HUES48 (cell line): ENCODE data around the gene ANP32B.
A peak's percentile ranks its signal among the peaks of the same experiment; 100 is the strongest.

Experiments
- H3K27ac ChIP-seq: one replicate; pipeline ENCODE4 v1.7.0; 2013; ENCODE audit warnings: low read depth, low read length, inconsistent platforms
- H3K27me3 ChIP-seq: 2 replicates; pipeline ENCODE4 v1.6.1; 2013; ENCODE audit warnings: mild to moderate bottlenecking, low read length; ENCODE audit not compliant: control insufficient read depth, insufficient read depth
- H3K36me3 ChIP-seq: 2 replicates; pipeline ENCODE4 v1.6.1; 2013; ENCODE audit warnings: low read length; ENCODE audit not compliant: control insufficient read depth, insufficient read depth
- H3K4me1 ChIP-seq: 2 replicates; pipeline ENCODE4 v1.6.1; 2013; ENCODE audit warnings: mild to moderate bottlenecking, low read length; ENCODE audit not compliant: control insufficient read depth, insufficient read depth
- H3K4me3 ChIP-seq: 2 replicates; pipeline ENCODE4 v1.5.1; 2013; ENCODE audit warnings: mild to moderate bottlenecking, low read depth, low read length
- H3K9ac ChIP-seq: 2 replicates; pipeline ENCODE4 v1.6.1; 2013; ENCODE audit warnings: mild to moderate bottlenecking, low read depth, low read length, moderate library complexity
- H3K9me3 ChIP-seq: 2 replicates; pipeline ENCODE4 v1.6.1; 2013; ENCODE audit warnings: low read length; ENCODE audit not compliant: control insufficient read depth, insufficient read depth

The ANP32B gene

DNA sequence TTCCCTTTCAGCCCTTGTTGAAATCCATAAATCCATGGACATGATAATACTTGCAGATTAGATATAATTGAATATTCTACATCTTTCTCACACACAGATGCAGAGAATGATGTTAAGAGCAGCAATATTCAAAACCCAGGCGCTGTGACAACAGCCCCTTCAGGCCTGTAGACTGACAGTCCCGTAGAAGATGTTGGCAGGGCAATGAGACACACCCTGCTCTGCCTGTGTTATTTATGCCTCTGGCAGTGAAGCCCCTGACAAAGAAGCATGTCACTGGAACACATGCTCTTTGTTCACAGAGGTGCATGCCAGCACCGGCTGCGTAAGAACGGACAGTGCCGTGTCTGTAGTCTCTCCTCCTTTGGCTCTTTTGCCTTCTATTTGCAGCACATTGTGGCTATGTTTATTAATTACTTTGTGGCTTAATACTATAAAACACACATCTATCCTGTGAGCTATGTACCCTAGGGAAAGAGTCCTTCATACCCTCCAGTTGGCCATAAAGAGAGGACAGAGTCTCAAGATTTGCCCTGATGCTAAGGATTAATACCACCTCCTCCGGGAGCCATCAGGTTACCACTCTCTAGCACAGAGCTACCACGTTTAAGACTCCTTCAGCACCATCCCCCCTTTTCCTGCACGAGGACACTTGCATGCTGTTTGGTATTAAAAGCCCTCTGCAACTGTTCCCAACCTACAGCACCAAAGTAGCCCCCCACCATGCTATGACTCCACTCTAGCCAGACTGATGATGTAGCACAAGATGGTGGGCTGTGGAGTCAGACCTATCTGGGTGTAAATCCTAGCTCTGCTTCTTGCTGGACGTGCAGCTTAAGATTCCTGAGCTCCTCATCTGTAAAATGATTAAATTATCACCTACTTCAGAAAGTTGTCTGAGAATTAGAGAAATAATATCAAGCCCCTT, 2.0 kb upstream of the ANP32B start:
- Histone ChIP-seq H3K4me3 (no peak overlapping the region), H3K4me1 (no peaks in the 10 kb centered on the region), H3K27me3 (peaks cover 83% of the 10 kb centered on the region), H3K27ac (no peak overlapping the region), H3K36me3 (no peaks in the 10 kb centered on the region), H3K9me3 (no peaks in the 10 kb centered on the region), H3K9ac (no peak overlapping the region)

DNA sequence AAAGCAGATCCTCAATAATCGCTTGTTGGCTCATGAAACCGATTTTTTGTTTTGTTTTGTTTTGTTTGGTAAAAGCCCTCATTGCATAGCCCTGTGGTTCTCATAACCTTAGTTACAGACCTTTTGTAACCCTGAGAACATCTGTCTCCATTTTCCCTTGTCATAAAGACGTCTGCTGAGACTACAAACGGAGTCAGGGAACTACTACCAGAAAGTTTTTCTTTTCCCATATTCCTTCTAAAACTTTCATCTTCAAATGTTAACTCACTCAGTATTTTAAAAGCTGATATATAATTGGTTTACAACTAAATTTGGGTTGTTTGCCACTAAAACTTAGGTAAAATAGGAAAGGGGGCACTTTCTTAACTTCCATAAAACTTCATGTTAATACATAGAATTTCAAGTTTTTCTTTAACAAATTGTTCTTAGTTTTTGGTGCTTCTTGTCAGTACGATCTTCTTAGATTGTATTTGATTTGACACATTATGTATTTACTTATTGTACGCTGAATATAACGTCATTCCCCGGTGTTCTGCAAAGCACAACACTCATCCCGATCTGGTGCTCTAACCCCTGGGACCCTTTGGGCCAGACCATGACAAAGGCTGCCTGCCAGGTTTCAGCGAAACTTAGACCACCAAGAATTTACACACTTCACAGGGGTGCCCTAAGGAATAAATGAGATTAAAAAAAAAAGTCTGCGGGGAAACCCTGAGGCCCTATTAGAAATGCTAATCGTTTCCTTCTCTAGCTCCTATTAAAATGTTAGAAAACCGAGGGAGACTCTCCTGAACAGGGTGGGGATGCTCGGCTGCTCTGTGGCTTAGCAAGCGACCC, 1.1 kb upstream of the ANP32B start:
- Histone ChIP-seq H3K27me3 (peaks cover 83% of the 10 kb centered on the region), H3K27ac (no peak overlapping the region), H3K9me3 (no peaks in the 10 kb centered on the region), H3K4me3 (peak overlapping the region; percentile 70), H3K36me3 (no peaks in the 10 kb centered on the region), H3K4me1 (no peaks in the 10 kb centered on the region), H3K9ac (no peak overlapping the region)

DNA sequence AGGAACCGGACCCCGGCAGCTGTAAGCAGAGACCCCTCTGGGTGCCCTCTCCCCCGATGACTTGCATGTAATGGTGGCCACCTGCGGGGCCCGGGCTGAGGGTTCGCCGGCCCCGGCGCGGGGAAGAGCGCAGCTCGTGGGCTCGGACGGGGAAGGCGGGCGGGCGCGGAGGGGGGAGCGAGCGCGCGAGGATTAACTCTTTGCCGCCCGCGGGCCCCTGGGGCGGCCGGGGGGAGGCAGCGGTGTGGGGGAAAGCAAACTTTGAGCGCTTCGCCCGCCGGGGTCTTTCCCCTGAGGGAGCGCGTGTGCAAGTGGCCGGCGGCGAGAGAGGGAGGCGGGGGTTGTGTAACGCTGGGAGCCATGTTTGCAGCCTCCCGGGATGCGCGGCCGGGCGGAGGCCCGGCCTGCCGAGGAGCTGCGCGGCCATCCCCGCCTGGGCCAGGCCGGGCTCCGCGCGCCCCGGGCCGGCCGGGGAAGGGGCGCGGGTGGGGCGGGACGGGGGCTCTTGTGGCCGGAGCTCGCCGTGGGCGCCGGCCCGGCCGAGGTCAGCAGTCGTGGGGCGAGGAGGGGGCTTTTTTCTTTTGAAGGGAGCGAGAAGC, 547 bp downstream of the ANP32B start:
- Histone ChIP-seq H3K9me3 (no peaks in the 10 kb centered on the region), H3K36me3 (no peaks in the 10 kb centered on the region), H3K4me1 (peaks cover 7% of the 10 kb centered on the region; the same call in 1 of the 2 replicates), H3K4me3 (peak overlapping the region; percentile 70), H3K9ac (peak overlapping the region; percentile 70), H3K27me3 (peaks cover 79% of the 10 kb centered on the region), H3K27ac (peak overlapping the region; percentile 75)

DNA sequence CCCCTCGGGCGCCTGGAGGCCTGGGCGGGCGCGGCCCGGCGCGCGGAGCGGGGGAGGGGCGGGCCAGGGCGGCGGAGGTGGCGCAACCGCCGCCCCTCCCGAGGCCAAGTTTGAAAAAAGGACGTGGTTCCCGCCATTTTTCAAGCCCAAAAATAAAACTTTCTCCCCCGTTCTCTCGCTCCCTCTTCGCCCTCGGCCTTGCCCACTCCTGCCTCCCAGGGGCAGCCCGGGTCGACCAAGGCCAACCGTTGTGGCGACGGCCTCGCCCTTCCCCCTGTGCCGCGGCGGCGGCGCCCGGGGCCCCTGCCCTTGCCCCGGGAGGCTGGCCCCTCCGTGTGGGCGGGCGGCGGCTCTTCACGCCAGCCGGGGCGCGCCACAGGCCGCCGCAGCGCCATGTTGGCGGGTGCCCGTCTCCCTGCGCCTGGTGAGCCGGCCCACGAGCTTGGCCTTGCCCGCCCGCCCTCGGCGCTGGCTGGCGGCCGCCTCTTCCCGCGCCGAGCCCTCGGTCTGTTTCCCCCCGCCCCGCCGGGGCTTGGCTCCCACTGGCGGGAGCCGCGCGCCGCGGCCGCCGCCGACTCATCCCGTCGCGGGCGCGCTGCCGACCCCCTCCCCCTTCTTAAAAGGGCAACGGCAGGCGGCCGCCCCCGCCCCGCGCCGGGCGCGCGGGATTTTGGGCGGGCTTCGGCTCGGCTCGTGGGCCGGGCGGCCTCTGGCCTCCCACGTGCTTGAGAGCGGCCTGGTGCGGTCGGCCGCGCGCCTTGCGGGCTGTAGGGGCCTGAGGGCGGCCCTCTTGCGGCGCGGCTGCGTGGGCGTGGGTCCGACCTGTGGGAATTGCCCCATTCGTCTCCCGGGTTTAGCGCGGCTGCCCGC, 1.3 kb downstream of the ANP32B start:
- Histone ChIP-seq H3K4me1 (peaks cover 7% of the 10 kb centered on the region; the same call in 1 of the 2 replicates), H3K27ac (peak overlapping the region; percentile 75), H3K4me3 (peak overlapping the region; percentile 70), H3K9ac (peak overlapping the region; percentile 89), H3K36me3 (no peaks in the 10 kb centered on the region), H3K9me3 (no peaks in the 10 kb centered on the region), H3K27me3 (peaks cover 79% of the 10 kb centered on the region)

DNA sequence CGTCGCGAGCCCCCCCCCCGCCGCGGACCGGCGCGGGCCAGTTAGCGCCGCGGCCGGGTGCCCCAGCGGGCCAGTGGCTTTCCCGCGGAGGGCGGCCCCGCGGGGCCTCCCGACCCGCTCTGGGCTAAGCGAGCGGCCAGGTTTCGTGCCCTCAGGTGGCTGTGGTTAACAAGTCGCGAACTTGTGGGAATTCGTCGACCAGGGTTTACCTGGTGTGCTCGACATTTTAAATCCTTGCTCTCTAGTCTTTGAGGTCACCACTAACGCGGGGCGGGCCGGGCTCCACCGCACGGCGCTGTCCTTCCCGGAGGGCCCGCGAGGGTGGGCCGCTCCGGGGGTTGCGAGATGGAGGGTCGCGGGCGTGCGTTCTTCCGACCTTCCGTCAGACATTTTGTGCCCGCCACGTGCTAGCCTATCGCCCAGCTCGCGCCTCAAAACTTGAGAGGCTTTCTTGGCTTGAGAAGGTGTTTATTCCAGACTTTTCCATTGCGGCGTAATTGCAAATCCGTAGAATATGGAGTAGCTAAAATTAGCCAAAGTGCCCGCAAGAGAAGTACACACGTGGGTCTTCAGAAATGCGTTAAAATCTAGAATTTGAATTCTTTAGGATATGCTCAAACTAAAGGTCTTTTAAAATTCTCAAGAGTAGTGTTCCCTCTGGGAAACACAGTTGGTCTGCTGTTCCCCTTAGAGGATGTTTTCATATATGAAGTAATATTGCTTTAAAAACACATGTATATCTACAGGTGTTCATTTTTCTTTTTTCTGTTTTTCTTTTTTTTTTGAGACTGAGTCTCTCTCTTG, 2.1 kb downstream of the ANP32B start:
- peaks cover 7% of the 10 kb centered on the region; the same call in 1 of the 2 replicates for H3K4me1 ChIP-seq
- no peaks in the 10 kb centered on the region for H3K36me3 ChIP-seq
- H3K9ac ChIP-seq = no peak overlapping the region
- H3K27me3 ChIP-seq = peaks cover 74% of the 10 kb centered on the region
- H3K4me3 ChIP-seq = peak overlapping the region; percentile 70
- H3K9me3 ChIP-seq = no peaks in the 10 kb centered on the region
- H3K27ac ChIP-seq = peak overlapping the region; percentile 75

DNA sequence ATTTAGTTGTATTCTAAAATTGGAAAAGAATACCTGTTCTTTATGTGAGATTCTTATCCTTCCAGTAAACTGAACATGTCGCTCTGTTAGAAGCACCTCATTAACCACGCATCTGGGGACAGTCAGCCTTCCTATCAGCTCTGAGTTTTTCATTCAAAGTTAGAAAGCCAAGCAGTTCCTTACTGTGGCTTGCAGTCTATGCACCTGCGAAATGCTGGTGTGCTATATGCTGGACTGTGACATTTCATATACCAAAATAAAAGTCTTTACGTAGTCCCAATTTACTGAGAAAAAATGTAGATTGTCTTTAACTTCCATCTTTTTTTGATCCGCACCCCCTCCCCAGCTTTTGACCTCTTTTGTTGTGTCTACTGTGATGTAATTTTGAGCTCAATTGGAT, 4.3 kb downstream of the ANP32B start:
- Histone ChIP-seq H3K4me3 (no peak overlapping the region), H3K9ac (no peak overlapping the region), H3K27me3 (peaks cover 52% of the 10 kb centered on the region), H3K4me1 (peaks cover 7% of the 10 kb centered on the region; the same call in 1 of the 2 replicates), H3K9me3 (no peaks in the 10 kb centered on the region), H3K27ac (no peak overlapping the region), H3K36me3 (no peaks in the 10 kb centered on the region)

DNA sequence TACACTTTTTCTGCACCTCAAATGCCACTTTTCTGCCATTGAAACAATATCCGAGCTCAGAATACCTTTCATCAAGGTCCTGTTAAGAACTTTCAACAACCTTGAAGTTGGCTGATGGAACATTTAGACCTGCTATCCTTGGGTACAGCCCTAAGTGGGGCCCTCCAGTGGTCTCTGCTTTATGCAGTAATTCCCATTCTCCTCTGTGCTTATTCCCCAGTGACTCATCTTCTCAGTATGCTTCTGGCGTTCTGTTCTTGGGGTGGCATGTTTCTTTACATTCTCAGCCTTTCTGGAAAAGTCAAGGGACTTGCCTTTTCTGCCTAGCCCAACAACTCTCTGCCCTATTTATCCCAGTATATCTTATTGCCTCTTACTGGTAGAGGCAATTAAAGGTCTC, 7.1 kb downstream of the ANP32B start:
- Histone ChIP-seq H3K27me3 (peaks cover 40% of the 10 kb centered on the region), H3K4me1 (peaks cover 7% of the 10 kb centered on the region; the same call in 1 of the 2 replicates), H3K9me3 (no peaks in the 10 kb centered on the region), H3K36me3 (no peaks in the 10 kb centered on the region; the same call in 1 of the 2 replicates), H3K4me3 (no peak overlapping the region), H3K27ac (no peak overlapping the region), H3K9ac (no peak overlapping the region)

DNA sequence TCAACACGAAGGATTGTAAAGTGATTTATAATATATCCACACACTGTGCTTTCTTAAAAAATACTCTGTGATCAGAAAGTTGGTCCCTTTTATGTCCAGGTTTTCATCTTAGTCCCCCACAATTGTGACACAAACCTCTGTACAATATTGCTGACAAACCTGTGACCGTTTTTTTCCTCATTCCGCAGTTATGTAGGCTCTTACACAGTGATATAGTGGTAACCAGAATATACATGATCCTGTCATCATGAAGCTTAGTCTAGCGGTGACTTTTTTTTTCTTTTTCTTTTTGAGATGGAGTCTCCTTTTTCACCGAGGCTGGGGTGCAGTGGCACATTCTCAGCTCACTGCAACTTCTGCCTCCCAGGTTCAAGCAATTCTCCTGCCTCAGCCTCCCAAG, 8.7 kb downstream of the ANP32B start:
- Histone ChIP-seq H3K4me1 (peaks cover 7% of the 10 kb centered on the region; the same call in 1 of the 2 replicates), H3K4me3 (no peak overlapping the region), H3K9me3 (no peaks in the 10 kb centered on the region), H3K27me3 (peaks cover 24% of the 10 kb centered on the region), H3K36me3 (peaks cover 6% of the 10 kb centered on the region; the same call in 1 of the 2 replicates), H3K27ac (no peak overlapping the region), H3K9ac (no peak overlapping the region)

DNA sequence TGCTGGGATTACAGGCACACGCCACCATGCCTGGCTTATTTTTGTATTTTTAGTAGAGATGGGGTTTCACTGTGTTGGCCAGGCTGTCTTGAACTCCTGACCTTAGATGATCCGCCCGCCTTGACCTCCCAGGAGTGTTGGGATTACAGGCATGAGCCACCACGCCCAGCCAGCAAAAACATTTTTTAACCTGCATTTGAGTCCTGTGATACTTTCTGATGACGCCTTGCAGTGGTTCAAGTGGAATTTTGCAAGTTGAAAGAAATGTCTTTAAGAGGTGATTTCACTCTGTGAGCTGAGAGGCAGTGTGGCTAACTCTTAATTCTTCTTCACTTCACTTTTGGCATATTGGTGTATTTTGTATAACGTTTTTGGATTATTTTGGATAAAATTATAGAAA, 9.1 kb downstream of the ANP32B start:
- H3K4me3 ChIP-seq = no peak overlapping the region
- no peak overlapping the region for H3K9ac ChIP-seq
- peaks cover 9% of the 10 kb centered on the region; the same call in 1 of the 2 replicates for H3K36me3 ChIP-seq
- H3K9me3 ChIP-seq = no peaks in the 10 kb centered on the region
- peaks cover 20% of the 10 kb centered on the region for H3K27me3 ChIP-seq
- no peak overlapping the region for H3K27ac ChIP-seq
- peaks cover 6% of the 10 kb centered on the region; the same call in 1 of the 2 replicates for H3K4me1 ChIP-seq
